Fibroblast of peridontal ligament (primary cell): Measurements from ENCODE around the gene SHLD2.
"Not testable (repeated sequence)": the region's sequence is repeated elsewhere in the genome, so short reads cannot be mapped to it uniquely, and the experiment has no call there.

Experiments used
- DNase-seq: peaks from one replicate; pipeline ENCODE4 v3.0.0-alpha.2; 2010; ENCODE audit errors: extremely low read depth

The SHLD2 gene

GRCh38 chr10:87216120-87216519 lies 121.1 kb downstream of the SHLD2 start:
- DNase-seq, result not testable (repeated sequence)

GRCh38 chr10:87219370-87219769 lies 124.4 kb downstream of the SHLD2 start:
- DNase-seq, result not testable (repeated sequence)

- not testable (repeated sequence) for DNase-seq
Measured at GRCh38 chr10:87222789-87223188, 127.8 kb downstream of the SHLD2 start.

GRCh38 chr10:87225148-87225547 lies 130.1 kb downstream of the SHLD2 start, which contains the start of gene NUTM2A:
Gene NUTM2A (plus strand): TSS chr10:87225448. CDS start chr10:87225831, 383 bp downstream.
- DNase-seq, result not testable (repeated sequence)

GRCh38 chr10:87228247-87228646 lies 133.2 kb downstream of the SHLD2 start:
- DNase-seq, result not testable (repeated sequence)

GRCh38 chr10:87229211-87229610 lies 134.2 kb downstream of the SHLD2 start:
- not testable (repeated sequence) for DNase-seq

GRCh38 chr10:87234854-87235253 lies 139.8 kb downstream of the SHLD2 start:
- not testable (repeated sequence) for DNase-seq

- not testable (repeated sequence) for DNase-seq
Measured at GRCh38 chr10:87237244-87237643, 142.2 kb downstream of the SHLD2 start.

- not testable (repeated sequence) for DNase-seq
Measured at GRCh38 chr10:87239346-87239808, 144.4 kb downstream of the SHLD2 start.
